Kidney glomerular epithelial cell (primary cell): ENCODE data around the gene CERS6.
A peak's percentile ranks its signal among the peaks of the same experiment; 100 is the strongest.

Experiments used
- DNase-seq: peaks from one replicate; lab custom pipeline; 2025; lab: John Stamatoyannopoulos, UW

Gene CERS6

DNA sequence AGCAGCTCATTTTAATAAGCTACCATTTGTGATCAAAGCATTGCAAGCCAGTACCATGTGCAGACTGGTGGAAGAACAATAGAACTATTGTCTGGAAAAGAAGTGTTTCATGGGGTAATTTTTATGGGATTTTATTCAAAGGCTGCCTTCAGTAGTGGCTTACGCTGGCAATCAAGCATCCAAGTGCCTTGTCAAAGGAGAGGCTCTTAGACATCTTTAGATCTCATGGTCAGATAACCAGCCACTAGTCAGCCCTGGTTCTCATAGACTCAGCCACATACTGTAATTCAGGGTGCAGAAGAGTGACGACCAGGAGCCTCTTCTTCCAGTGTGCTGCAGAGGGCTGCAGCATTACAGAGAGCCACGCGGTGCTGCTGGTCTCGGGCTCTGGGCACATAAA, 247.9 kb downstream of the CERS6 start:
- no peak for DNase-seq

DNA sequence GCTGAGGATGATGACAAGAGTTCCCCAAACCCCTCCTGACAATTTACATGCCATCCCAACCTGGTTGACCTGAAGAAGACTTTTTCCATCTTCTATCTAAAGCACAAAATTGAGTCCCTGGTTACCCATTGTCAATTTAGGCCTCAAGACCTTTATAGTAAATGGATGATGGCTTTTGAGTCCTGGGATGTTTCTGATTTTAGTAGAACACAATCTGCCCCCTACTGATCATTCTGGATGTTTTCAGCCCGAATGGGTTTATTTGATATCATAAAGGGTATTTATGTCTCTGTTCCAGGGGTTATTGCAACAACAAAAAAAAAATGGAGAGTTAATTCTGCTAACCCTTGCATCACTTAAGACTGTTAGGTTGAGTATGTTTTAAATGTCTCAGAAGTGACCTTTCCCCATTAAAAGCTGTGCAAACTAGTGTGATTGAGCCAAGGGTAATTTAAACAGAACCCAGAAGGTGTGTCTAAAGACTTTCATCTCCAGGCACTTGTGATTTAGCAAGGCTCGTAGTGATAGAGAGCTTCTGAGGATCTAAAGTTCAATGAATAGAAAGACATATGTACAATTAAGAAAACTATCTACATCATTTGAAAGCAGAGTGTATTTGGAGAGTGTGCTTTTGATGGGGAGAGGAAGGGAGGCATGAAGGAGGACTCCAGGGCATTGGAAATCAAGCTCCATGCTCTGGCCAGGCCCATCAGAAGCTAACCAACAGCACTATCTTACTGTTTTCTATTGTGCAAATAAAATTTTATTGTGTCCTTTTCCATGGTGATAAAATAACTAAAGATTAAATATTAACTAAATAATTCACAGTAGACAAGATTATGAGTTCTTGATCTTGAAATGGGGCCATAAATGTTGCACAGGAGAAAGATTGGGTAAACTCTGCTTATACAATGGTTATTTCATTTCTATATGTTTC, 249.7 kb downstream of the CERS6 start:
- no peak for DNase-seq

DNA sequence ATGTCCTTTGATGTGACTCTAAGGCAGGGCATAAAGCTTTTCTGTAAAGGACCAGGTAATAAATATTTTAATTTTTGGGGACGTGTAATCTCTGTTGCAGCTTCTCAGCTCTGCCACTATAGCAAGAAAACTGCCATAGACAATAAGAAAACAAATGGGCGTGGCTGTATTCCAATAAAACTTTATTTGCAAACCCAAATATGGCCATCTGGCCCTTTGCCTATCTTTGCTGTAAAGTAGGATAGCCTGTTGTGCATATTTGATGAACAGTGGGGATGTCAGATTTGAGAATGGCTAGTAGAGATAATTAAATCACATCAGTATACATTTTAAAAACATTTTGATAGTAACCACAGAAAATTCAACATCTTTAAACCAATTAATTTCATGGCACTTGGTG, 250.7 kb downstream of the CERS6 start:
- no peak for DNase-seq

DNA sequence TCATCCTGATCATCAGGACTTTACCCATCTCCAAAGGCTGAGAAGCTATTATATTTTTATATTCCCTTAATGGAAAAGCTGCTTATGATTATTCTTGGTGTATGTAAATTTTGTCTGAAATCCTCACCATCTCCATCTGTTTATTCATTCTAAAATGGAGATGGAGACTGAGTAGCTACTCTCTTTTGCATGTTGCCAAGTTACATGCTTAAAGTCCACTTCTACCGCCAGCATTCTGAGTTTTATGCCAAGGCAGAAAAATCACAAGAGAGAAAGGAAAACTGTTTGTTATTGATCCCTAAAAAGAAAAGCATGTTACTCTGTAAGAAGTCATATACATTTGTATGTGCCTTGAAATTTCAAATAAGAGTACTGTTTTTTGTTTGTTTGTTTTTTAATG, 252.0 kb downstream of the CERS6 start:
- no peak for DNase-seq

DNA sequence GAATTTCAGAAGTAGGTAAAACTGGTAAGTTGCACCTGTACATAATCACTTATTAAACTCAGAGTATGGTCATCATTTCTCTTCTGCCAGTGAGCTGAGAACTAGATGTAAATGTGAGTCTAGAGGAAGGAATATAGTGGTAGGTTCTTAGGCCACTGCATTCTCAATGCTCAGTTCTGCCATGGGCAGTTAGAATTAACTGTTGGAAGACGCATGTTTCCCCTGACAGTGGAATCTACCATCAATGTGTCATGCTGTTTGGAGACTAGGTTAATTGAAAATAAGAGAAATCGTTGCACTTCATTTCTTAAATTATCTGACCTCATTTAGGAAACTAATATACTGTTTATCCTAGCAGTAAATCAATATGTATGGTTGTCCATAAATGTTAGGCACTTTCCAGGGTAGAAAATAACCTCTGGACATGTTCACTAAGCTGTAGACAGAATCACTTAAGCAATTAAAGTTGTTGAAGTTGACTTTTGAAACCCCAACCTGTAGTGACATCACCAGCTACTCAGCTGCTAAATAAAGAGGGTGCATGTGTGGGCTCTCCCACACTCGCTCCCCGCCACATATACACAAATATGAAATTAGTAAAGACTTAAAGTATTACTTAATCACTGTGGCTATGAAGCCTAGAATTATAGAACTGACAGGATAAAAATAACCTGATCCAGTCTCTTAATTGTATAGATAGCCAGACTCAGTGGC, 254.8 kb downstream of the CERS6 start:
- no peak for DNase-seq

DNA sequence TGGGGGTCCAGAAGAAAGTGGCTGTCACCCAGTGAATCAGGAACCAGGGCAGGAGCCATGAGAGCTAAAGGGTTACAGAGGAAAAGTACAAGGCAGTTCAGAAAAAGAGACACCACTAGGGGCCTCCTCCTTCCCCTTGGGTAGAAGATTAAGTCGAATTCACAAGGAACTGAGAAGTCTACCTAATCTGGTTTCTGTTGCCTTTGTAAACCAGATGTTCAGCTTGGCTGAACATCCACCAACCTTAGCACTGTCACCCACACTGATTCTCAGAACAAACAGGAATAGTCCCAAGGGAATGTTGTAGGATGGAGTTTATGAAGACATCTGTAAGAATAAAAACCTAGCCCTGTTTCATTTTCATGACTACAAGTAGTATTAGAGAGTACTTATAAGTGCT, 256.0 kb downstream of the CERS6 start:
- DNase-seq: no peak

DNA sequence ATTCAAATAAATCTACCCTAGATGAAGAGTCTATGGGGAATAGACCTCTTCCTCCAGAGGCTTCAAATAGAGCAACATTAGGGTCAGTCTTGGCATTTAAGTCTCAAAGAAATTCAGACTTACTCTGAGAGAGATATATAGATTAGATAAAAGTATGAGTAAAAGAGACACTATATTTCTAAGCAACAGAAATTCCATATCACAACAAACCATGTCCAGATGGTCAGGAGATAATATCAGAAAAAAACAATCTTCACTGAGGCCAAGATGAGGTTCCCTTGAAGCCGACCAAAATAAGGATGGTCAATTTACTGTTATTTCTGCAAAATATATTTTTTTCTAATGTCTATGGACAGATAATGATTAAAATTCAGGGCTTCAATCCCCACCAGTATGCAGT, 257.3 kb downstream of the CERS6 start:
- no peak for DNase-seq

DNA sequence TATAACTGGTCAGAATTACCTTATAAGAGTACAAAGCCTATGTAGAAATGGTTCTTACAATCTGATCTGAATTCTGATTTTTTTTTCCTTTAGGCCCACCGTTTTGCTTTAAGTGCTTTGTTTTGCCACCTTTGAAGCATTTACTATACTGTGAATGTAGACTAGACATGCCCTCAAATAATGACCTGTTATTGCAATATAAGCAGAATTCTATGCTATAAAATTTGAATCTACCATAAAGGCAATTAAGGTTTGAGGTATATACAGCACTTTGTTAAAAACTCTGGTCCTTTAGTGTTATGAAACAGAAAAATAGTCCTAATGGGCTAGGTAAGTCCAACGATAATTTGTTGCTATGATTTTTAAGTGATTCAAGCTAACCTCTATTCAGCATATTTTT, 259.8 kb downstream of the CERS6 start:
- no peak for DNase-seq

DNA sequence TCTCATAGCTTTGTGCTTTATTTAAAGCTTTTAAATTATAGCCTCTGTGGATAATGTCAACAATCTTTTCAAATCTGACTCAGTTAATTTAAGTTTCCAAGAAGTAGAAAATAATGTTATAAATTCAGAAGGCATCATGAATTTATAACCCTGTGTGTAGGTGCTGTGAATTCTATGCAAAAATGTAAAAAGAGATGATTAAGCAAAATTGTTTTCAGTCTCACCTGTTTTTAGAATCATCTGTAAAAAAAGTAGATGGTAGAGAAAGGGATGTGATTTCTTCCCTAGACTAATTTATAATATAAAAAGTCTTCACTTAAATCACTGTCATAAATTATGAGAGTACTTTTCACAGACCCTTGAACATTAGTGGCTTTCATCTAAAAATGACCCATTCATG, 260.8 kb downstream of the CERS6 start:
- DNase-seq: no peak

DNA sequence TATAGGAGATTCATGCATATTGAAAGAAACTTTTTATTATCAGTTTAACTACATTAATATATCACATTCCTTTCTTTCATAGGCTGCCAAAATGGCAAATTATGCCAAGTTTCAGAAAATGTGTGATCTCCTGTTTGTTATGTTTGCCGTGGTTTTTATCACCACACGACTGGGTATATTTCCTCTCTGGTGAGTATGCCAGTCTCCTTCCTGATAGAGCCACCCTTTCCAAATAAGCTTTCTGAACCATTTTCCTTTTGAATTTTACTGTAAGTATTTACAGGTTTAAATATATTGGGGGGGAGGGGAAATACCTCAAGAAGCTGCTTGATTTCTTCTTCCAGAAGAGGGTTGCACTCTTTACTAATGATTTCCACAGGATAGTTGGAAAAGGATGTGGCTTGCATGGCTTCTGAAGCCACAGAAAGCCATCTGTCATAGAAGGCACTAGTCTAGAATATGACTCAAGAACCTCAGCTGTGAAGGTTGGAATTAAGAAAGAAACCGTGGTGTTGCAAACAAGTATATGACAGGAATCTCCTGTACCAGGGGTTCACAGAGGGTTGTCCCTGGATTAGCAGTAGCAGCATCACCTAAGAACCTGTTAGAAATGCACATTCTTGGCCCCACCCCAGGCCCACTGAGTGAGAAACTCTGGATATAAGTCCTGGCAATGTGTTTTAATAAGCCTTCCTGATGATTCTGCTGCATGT, 261.9 kb downstream of the CERS6 start:
- DNase-seq: no peak

DNA sequence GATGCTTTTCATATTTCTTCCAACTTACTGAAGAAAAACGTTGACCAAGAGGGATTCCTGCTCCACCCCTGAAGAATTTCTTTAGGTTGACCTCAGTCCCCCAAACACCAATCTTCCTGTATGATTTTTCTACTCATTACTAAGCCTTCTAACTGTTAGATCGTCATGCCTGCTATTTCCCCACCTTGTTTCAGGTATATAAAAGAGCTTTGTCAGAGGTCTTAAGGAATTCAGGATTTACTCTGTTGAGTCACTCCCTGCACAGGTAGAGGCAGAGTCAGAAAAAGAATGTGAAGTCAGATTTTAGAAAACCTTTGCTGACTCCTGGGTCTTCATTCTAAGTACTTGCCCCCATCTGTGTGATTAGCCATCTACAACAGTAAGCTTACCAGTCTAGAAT, 262.6 kb downstream of the CERS6 start:
- no peak for DNase-seq

DNA sequence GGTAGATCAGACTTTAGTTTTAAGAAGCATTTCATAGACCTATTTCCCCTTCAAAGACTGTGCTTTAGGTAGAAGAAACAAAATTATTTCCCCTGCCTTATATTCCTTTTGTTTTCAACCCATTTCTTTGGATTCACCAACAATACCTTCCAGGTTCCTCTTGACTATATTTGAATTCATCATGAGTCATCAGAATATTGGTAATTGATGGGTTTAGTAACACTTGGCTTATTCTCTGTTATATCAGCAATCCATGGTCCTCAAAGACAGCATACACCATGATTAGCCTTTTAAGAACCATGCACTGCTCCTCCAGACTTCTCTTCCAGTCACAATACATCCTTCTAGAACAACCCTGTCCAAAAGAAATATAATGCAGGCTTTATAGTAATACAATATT, 263.4 kb downstream of the CERS6 start:
- no peak for DNase-seq

DNA sequence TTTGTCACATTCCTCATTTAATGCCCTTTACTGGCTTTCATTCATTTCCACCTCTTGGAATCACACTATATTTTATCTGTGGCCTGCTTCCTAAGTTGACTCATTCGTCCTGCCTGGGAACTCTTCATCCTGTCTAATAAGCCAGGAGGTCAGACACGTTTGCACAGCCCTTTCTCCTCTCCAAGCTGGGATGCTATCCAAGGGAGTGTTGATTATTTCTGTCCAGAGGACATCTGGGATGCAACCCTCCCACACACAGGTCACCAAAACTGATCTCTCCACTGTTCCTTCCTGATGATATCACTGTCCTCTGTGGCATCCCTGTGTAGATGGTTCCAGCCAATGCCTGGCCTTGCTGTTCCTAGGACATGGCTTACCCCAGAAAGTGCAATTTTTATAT, 266.5 kb downstream of the CERS6 start:
- DNase-seq: peak; percentile 17

DNA sequence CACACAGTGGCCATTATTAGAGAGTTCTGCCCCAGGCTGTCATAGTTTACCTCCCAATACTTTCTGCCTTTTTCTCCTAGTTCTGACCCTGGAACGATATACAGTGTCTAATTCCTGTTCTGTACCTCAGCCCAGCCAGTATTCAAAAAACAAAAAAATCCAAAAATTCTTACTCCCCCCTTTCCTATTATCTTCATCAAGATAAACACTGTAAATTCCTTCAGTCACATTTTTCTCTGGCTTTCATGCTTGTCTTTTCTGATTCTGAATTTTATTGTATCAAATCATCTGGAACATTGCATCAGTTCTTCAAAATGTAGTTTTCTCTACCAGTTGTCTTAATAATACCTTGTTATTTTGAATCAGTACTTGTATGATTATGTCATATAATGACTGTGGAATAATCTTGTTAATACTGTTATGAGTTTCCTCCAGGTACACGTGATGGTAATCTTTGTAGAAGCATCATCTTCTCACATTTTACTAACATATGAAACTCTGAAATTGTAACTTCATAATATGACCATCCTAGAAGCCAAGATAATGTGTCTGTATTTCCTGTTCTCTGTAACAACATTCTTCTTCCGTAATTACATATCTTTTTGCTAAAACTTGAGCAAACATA, 267.3 kb downstream of the CERS6 start:
- DNase-seq: no peak

DNA sequence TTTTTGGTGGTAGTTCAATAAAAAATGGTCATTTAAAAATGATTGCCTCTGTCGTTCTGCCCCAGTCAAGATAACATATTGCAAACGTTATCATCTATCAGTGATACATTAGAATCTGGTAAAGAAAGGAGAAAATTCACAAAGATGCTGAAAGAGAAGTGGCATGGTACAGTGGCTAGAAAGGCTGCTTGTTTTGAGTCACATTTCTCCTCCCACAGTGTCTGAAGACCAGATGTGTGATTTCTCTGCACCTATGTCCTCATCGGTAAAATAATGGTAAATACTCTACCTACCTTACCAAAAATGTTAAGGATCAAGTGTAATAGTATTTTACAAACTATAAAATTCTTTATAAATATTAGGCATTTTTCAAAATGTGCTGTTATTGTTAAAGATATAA, 270.3 kb downstream of the CERS6 start:
- DNase-seq: no peak

DNA sequence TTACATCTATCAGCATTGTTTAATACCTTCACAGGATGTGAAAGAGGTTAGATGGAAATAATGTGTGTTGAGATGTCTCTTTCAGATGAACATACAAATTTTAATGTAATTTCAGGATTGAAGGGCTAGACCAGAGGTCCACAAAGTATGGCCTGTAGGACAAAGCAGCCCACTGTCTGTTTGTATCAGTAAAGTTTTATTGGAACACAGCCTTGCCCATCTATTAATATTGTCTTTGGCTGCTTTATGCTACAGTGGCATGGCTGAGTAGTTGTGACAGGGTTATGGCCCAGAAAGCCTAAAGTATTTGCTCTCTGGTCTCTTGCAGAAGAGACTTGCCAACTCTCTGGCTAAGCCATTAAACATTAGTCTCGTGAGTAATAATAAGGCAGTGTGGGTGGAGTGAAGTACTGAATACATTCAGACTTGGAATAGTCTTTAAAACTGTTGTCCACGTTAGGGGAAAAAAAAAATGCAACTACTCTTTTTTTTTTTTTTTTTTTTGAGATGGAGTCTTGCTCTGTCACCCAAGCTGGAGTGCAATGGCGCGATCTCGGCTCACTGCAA, 271.9 kb downstream of the CERS6 start:
- DNase-seq: no peak

DNA sequence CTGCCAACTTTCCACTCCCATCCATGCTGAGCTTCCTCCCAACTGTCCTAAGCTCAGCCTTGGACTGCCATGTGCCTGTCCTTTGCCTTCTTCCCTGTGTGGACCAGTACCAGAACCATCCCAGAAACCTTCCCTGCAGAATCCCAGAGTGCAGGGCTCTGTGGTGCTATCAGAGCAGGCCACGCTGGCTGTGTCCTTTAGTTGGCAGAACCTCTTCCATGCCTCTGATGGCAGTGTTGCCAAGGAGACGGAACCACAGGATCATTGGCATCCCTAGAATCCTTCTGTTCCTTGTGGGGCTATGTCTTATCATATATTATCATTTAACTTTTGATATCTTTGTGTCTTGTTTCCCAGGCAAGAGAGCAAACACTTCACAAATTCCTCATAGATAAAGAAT, 273.4 kb downstream of the CERS6 start:
- DNase-seq: no peak

DNA sequence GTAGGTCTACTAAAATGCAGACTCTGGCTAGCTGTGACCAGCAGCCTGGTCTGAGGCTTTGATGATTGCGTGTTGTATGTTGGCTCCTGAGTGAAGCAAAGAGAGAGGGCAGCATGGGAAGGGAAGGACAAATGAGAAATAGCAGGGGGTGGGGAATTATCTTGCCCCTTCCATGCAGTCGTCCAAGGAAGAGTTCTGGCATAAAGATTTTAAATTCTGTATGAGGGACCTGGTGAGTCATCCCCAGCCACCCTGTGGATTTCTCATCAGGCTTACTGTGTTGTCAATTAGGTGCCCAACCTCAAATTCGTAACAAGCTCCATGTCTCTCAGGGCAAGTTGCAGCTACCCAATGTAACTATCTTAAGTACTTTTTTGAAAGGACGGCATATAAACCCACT, 274.3 kb downstream of the CERS6 start:
- DNase-seq: no peak

DNA sequence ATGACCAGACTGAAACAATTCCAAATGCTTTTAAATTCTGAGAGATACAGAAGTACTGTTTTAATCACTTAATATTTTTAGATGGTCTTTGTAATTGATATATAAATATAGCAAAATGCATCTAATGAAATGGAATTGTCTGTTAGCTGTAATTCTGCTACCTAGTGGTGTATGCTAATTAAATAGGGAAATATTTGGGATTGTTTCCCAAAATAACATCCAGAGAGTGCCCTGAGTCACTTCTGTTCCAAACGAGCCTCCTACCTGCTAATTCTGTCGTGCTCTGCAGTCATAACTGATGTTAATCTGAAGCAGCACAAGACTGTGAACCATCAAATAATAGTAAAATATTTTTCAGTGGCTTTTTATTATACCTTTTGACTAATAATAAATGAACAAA, 274.9 kb downstream of the CERS6 start:
- DNase-seq: no peak

DNA sequence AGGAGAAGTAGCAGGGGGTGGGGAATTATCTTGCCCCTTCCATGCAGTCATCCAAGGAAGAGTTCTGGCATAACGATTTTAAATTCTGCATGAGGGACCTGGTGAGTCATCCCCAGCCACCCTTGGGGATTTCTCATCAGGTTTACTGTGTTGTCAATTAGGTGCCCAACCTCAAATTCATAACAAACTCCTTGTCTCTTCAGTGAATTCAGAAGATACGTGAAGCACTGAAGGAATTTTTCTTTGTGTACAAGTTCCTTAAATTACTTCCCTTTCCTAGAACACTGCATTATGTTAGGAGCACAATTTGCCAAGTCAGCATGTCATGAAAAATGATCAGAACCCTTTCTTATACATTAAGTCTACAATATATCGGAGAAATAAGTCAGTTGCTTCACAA, 275.5 kb downstream of the CERS6 start:
- peak; percentile 8 for DNase-seq

DNA sequence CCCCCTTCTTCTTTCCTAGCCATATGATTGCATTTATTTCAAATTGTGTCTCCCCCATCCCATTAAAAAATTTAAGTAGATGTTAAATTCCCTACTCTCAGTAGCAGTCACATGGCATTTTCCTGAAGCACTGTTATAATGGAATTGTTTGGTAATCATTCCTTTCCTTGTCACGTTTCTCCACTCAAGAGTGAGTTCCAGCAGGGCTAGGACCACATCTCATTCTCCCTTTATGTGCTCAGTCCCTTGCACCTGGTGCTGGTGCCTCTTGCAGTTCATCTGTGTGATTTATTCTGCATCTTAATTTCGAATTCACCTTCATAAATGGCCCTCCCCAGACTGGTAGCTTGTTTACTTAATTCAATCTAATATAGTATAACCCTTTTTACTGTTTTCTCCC, 276.0 kb downstream of the CERS6 start:
- no peak for DNase-seq

DNA sequence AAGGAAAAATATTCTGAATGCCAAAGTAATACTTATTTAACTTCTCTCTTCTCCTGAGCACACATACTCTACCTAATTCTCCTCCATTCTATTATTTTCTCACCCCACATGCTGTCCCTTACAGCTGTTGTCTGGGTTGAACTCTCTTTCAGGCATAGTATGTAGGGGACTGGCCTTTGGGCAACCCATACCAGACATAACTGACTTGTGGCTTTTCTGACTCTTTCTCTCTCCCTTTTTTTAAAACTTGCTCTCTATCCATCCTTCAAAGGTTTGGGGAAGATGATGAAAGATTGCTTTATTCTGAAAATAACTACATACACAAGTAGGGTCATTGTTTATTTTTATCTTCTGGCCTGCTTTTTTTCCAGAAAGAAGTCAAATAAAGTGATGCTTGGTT, 276.4 kb downstream of the CERS6 start:
- no peak for DNase-seq
